ENCODE results near the gene FAM50B. TPM values are rescaled to one million over a fixed set of nuclear protein-coding genes. Genes with fewer than 3 reads are reported as not detected.

FAM50B gene
- total and polyA plus RNA-seq, 2 of the 13 experiments (the other 11 are each of a cell fraction or from before 2014, with no cell fraction given) = 0.05 TPM; not detected in 1

GRCh38 chr6:3835055-3835731 lies 14.0 kb upstream of the FAM50B start (continued):
- TF ChIP-seq ZNF580 (CRISPR knock-in tag; IDR thresholded peaks at IDR 0.05; ENCODE audit: borderline replicate concordance, low read depth) (peak; percentile 74; the same call in 1 of the 2 replicates), DNMT3B (CRISPR knock-in tag; conservative IDR thresholded peaks at IDR 0.05) (0 out of 2 replicates have a peak, but pooled peaks have one; percentile 20), ZNF451 (CRISPR knock-in tag; IDR thresholded peaks at IDR 0.05) (no peak), ISL2 (CRISPR knock-in tag; IDR thresholded peaks at IDR 0.05) (0 out of 2 replicates have a peak, but pooled peaks have one; percentile 71), U2AF1 (optimal IDR thresholded peaks at IDR 0.05; ENCODE audit: low read depth, low read length) (no peak), SP1 (IDR thresholded peaks at IDR 0.05) (no peak), SP1 (CRISPR knock-in tag; IDR thresholded peaks at IDR 0.05) (0 out of 2 replicates have a peak, but pooled peaks have one; percentile 27), NCOR1 (IDR thresholded peaks at IDR 0.05; ENCODE audit: borderline replicate concordance, low read length) (peak; percentile 100), CREBL2 (CRISPR knock-in tag; IDR thresholded peaks at IDR 0.05; ENCODE audit: borderline replicate concordance) (no peak), ZNF549 (CRISPR knock-in tag; IDR thresholded peaks at IDR 0.05) (peak; percentile 84; the same call in 1 of the 2 replicates), ZBTB33 (CRISPR knock-in tag; IDR thresholded peaks at IDR 0.05) (peak; percentile 49; the same call in 1 of the 2 replicates), BCL6 (CRISPR knock-in tag; IDR thresholded peaks at IDR 0.05) (peak; percentile 79), ZNF652 (CRISPR knock-in tag; IDR thresholded peaks at IDR 0.05; ENCODE audit: borderline replicate concordance, low read depth) (peak; percentile 46; the same call in 1 of the 2 replicates), ZNF431 (CRISPR knock-in tag; IDR thresholded peaks at IDR 0.05; ENCODE audit: borderline replicate concordance, low read depth) (peak; percentile 67; the same call in 1 of the 2 replicates), ZNF335 (CRISPR knock-in tag; IDR thresholded peaks at IDR 0.05) (peak; percentile 71; the same call in 1 of the 2 replicates), MED8 (CRISPR knock-in tag; IDR thresholded peaks at IDR 0.05; ENCODE audit: insufficient replicate concordance) (peak; percentile 19), POLR2AphosphoS2 (IDR thresholded peaks at IDR 0.05; ENCODE audit: low read depth, low read length) (no peak), HNRNPL (IDR thresholded peaks at IDR 0.05; ENCODE audit: low read depth, low read length) (no peak), NR2F6 (IDR thresholded peaks at IDR 0.05) (peak; percentile 48; the same call in 1 of the 2 replicates), NR2F6 (CRISPR knock-in tag; IDR thresholded peaks at IDR 0.05) (peak; percentile 68; the same call in 1 of the 2 replicates), CHD4 (IDR thresholded peaks at IDR 0.05; ENCODE audit: borderline replicate concordance, low read length) (peak; percentile 73; the same call in 1 of the 2 replicates), ZNF589 (CRISPR knock-in tag; conservative IDR thresholded peaks at IDR 0.05) (no peak), IRF9 (CRISPR knock-in tag; IDR thresholded peaks at IDR 0.05; ENCODE audit: borderline replicate concordance) (no peak), ELF3 (CRISPR knock-in tag; IDR thresholded peaks at IDR 0.05) (0 out of 2 replicates have a peak, but pooled peaks have one; percentile 60), RFXANK (CRISPR knock-in tag; IDR thresholded peaks at IDR 0.05) (no peak), POGZ (CRISPR knock-in tag; IDR thresholded peaks at IDR 0.05) (peak; percentile 84)

All from HepG2 (cell line).